Measurements from ENCODE around the gene DHRSX. TPM values are rescaled to one million over a fixed set of nuclear protein-coding genes. Genes with fewer than 3 reads are reported as not detected.

DHRSX gene
- total and polyA plus RNA-seq, 2 of the 8 experiments (the other 6 are each of a cell fraction or from before 2014, with no cell fraction given), result 35.1 to 43.4 TPM

DNA sequence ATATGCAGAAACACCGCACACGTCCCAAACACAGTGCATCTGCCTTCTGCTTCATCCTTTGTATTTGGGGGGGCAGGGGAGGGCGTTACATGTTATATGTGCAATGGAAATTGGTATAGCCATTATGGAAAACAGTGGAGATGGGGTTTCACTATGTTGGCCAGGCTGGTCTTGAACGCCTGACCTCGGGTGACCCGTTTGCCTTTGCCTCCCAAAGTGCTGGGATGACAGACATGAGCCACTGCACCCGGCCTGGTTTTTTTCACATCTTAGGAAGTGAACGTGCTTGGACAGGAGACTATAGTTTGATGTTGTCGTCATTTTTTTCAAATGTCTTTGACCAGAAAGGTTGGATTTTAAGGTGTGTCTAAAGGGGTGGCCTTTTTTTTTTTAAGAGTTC lies 88.6 kb downstream of the DHRSX start:
- Histone ChIP-seq H3K4ac (replicated peaks; ENCODE audit: insufficient read length, low read depth, low read length) (no peak overlapping the region), H4K5ac (ENCODE audit: insufficient read length, low read depth, low read length) (no peak overlapping the region), H2AFZ (ENCODE audit: low read length) (no peak overlapping the region), H2BK120ac (replicated peaks; ENCODE audit: low read depth, low read length) (no peak overlapping the region), H3K4me2 (ENCODE audit: insufficient read depth in 1 of 2, low read depth in 2 of 2, low read length in 2 of 2) (no peak overlapping the region), H2BK5ac (ENCODE audit: low read depth, low read length) (no peak overlapping the region), H3K23me2 (ENCODE audit: low read depth, low read length) (peaks cover 12% of the 10 kb centered on the region; the same call in 1 of the 2 replicates), H3K56ac (replicated peaks; ENCODE audit: insufficient read length, low read depth, low read length) (no peak overlapping the region), H3K18ac (ENCODE audit: extremely low read depth, low read length) (no peak overlapping the region), H3K27ac (ENCODE audit: low read depth, low read length) (no peak overlapping the region), H3K9ac (replicated peaks in 1 of 4; ENCODE audit: extremely low read depth in 1 of 4, low read depth in 3 of 4, low read length in 3 of 4) (no peak overlapping the region), H3K36me3 (ENCODE audit: control insufficient read depth in 2 of 4, insufficient read depth in 4 of 4, low read length in 3 of 4) (peaks cover 0 to 17% (median 5%) of the 10 kb centered on the region in 4 experiments; a peak in 5 of 8 replicates), H3K4me1 (replicated peaks in 1 of 4; ENCODE audit: control insufficient read depth in 3 of 4, insufficient read depth in 4 of 4, low read length in 3 of 4) (no peaks in the 10 kb centered on the region), H3K27me3 (replicated peaks in 1 of 4; ENCODE audit: control insufficient read depth in 3 of 4, extremely low read depth in 1 of 4, insufficient read depth in 3 of 4, low read length in 3 of 4) (no peaks in the 10 kb centered on the region), H4K91ac (replicated peaks; ENCODE audit: insufficient read length, low read length) (no peak overlapping the region), H3K14ac (ENCODE audit: insufficient read length) (no peak overlapping the region), H3K79me1 (ENCODE audit: low read depth, low read length) (no peaks in the 10 kb centered on the region), H2BK15ac (ENCODE audit: low read length) (0 out of 2 replicates have a peak overlapping the region, but pooled peaks have one; percentile 12), H2AK5ac (ENCODE audit: low read depth, low read length) (no peak overlapping the region), H3K23ac (ENCODE audit: insufficient read length) (no peak overlapping the region), H2BK12ac (ENCODE audit: low read depth, low read length) (no peak overlapping the region), H4K20me1 (replicated peaks in 1 of 2; ENCODE audit: control insufficient read depth in 1 of 2, insufficient read depth in 2 of 2, low read length in 2 of 2) (no peaks in the 10 kb centered on the region), H4K8ac (ENCODE audit: extremely low read depth, insufficient read depth, low read length) (no peak overlapping the region), H3K79me2 (ENCODE audit: control insufficient read depth in 1 of 2, insufficient read depth in 2 of 2, low read length in 2 of 2) (peaks cover 6 to 20% of the 10 kb centered on the region in 2 experiments; a peak in 2 of 4 replicates), H2BK20ac (ENCODE audit: low read length) (no peak overlapping the region), H3K4me3 (ENCODE audit: extremely low read depth in 1 of 4, insufficient read depth in 2 of 4, low read depth in 3 of 4, low read length in 4 of 4) (no peak overlapping the region), H3K9me3 (ENCODE audit: insufficient read depth in 2 of 2, low read depth in 1 of 2, low read length in 1 of 2) (peaks cover 6 to 20% of the 10 kb centered on the region in 2 experiments)
- FAIRE-seq (no peak), DNase-seq (ENCODE audit: low read depth in 1 of 2, low spot score in 2 of 2) (no peak)
- POLR2A ChIA-PET (ENCODE audit: partially characterized antibody), result no interaction called here
- CTCF ChIA-PET (ENCODE audit: partially characterized antibody), result no interaction called here
- WGBS, 2 experiments (ENCODE audit: extremely low coverage in 1 of 2, insufficient coverage in 1 of 2, insufficient read length in 1 of 2, insufficient replicate concordance in 2 of 2, low coverage in 1 of 2, low lambda C conversion rate in 2 of 2, missing lambda C conversion rate in 1 of 2), result 96% methylated on average over 9 of the region's 9 CpGs; no CpG with 5 or more reads in 1 of the 2 experiments
- no peak for TF ChIP-seq CBX5 (IDR thresholded peaks at IDR 0.05; ENCODE audit: low read depth, low read length)
- no peak for TF ChIP-seq KDM5A (IDR thresholded peaks at IDR 0.05; ENCODE audit: low read length)
- no peak for TF ChIP-seq CEBPB (IDR thresholded peaks at IDR 0.05; ENCODE audit: low read depth, low read length)
- no peak for TF ChIP-seq POLR2AphosphoS5 (IDR thresholded peaks at IDR 0.05; ENCODE audit: low read depth, low read length)
